Liver (tissue), 9 donors: ENCODE results near the gene FUBP3. TPM values are rescaled to one million over a fixed set of nuclear protein-coding genes. Genes with fewer than 3 reads are reported as not detected.
A peak's percentile ranks its signal among the peaks of the same experiment; 100 is the strongest.

Experiments
- DNase-seq: peaks from one replicate; pipeline ENCODE4 v3.0.0-alpha.2; 2017; ENCODE audit warnings: low spot score
- H3K27ac ChIP-seq, 2 donors: one replicate each; pipeline ENCODE4 v1.7.0; 2013; ENCODE audit warnings: inconsistent platforms in 2 of 2, low read length in 2 of 2, control low read depth in 1 of 2, low read depth in 1 of 2, mild to moderate bottlenecking in 1 of 2
- H3K27me3 ChIP-seq, 4 donors: one replicate each; pipeline versions ENCODE4 v1.6.1 to v1.7.0; 2013; ENCODE audit warnings: low read length in 3 of 4, inconsistent platforms in 1 of 4, mild to moderate bottlenecking in 1 of 4, moderate library complexity in 1 of 4; ENCODE audit not compliant: control insufficient read depth in 4 of 4, insufficient read depth in 4 of 4
- H3K36me3 ChIP-seq, 4 donors: one replicate each; pipeline versions ENCODE4 v1.6.1 to v1.7.0; 2013; ENCODE audit warnings: low read length in 3 of 4, mild to moderate bottlenecking in 3 of 4, low read depth in 1 of 4, moderate library complexity in 1 of 4; ENCODE audit not compliant: control insufficient read depth in 4 of 4, insufficient read depth in 3 of 4
- H3K4me1 ChIP-seq, 4 donors: one replicate each; pipeline versions ENCODE4 v1.6.1 to v1.7.0; 2013; ENCODE audit warnings: low read length in 3 of 4, mild to moderate bottlenecking in 3 of 4, moderate library complexity in 1 of 4; ENCODE audit not compliant: control insufficient read depth in 4 of 4, insufficient read depth in 4 of 4
- H3K4me3 ChIP-seq, 3 donors: one replicate each; pipeline versions ENCODE4 v1.6.1 to v1.7.0; 2013; ENCODE audit warnings: low read length in 3 of 3, control low read depth in 1 of 3, low read depth in 1 of 3, mild to moderate bottlenecking in 1 of 3
- H3K9ac ChIP-seq, 2 donors: one replicate each; pipeline ENCODE4 v1.7.0; 2013; ENCODE audit warnings: low read length in 2 of 2, mild to moderate bottlenecking in 2 of 2, moderate library complexity in 2 of 2, control low read depth in 1 of 2, low read depth in 1 of 2
- H3K9me3 ChIP-seq, 4 donors: one replicate each; pipeline versions ENCODE4 v1.6.1 to v1.7.0; 2013; ENCODE audit warnings: low read length in 3 of 4; ENCODE audit not compliant: control insufficient read depth in 4 of 4
- FOXA1 ChIP-seq: IDR thresholded peaks from 2 replicates; pipeline ENCODE4 v1.6.1; 2016; ENCODE audit warnings: antibody characterized with exemption
- GABPA ChIP-seq, 2 donors: IDR thresholded peaks in 1 of 2; conservative IDR thresholded peaks in 1 of 2; 2 replicates each; pipeline ENCODE4 v1.6.1; 2016; ENCODE audit warnings: antibody characterized with exemption in 2 of 2, mild to moderate bottlenecking in 1 of 2, moderate library complexity in 1 of 2
- JUND ChIP-seq, 2 donors: IDR thresholded peaks; 2 replicates each; pipeline ENCODE4 v1.6.1; 2016; ENCODE audit warnings: antibody characterized with exemption in 2 of 2
- NR2F2 ChIP-seq: IDR thresholded peaks from 2 replicates; pipeline ENCODE4 v1.6.1; 2016; ENCODE audit warnings: antibody characterized with exemption
- RAD21 ChIP-seq, 2 donors: IDR thresholded peaks; 2 replicates each; pipeline ENCODE4 v1.6.1; 2016; ENCODE audit warnings: antibody characterized with exemption in 2 of 2, mild to moderate bottlenecking in 2 of 2
- RXRA ChIP-seq, 2 donors: IDR thresholded peaks; 2 replicates each; pipeline ENCODE4 v1.6.1; 2017 to 2018; ENCODE audit warnings: antibody characterized with exemption in 2 of 2, mild to moderate bottlenecking in 1 of 2
- TAF1 ChIP-seq: conservative IDR thresholded peaks from 2 replicates; pipeline ENCODE4 v1.6.1; 2016; ENCODE audit warnings: antibody characterized with exemption, mild to moderate bottlenecking
- WGBS: extraction: QIAGEN DNeasy Blood & Tissue Kit; methylation state at CpG from one replicate; pipeline ENCODE4 v1.1.7; 2013; 5-methylcytosine and 5-hydroxymethylcytosine counted together
- polyA plus RNA-seq, 2 donors: library from polyadenylated mRNA; stranded (reverse) in 1 of 2; unstranded in 1 of 2; fragments of 200-250 nt in 1 of 2; fragments of >200 nt in 1 of 2; fragmentation: Nextera tagmentation in 1 of 2; extraction: Ambion mirVana in 1 of 2; gene quantifications; one replicate each; pipeline versions ENCODE4 v1.2.1 to v1.2.3, GENCODE V29; 2013 to 2015
- total RNA-seq, 2 donors: library from RNA; depleted of rRNA; stranded (reverse); fragments of >200 nt; gene quantifications; one replicate each; pipeline ENCODE4 v1.2.3, GENCODE V29; 2014
- TF ChIP-seq, protein P1 (sequence below): IDR thresholded peaks from 2 replicates; pipeline ENCODE4 v1.6.1; 2016; ENCODE audit warnings: antibody characterized with exemption
- TF ChIP-seq, protein P2 (sequence below): IDR thresholded peaks from 2 replicates; pipeline ENCODE4 v1.6.1; 2016; ENCODE audit warnings: antibody characterized with exemption, mild to moderate bottlenecking
- donor health status: healthy.
- donor health status: healthy.
- donor health status: healthy.
- donor health status: healthy.
- donor health status: healthy.

FUBP3 gene
- total and polyA plus RNA-seq, 4 donors: 16.1 to 39.0 (median 24.8) TPM

DNA sequence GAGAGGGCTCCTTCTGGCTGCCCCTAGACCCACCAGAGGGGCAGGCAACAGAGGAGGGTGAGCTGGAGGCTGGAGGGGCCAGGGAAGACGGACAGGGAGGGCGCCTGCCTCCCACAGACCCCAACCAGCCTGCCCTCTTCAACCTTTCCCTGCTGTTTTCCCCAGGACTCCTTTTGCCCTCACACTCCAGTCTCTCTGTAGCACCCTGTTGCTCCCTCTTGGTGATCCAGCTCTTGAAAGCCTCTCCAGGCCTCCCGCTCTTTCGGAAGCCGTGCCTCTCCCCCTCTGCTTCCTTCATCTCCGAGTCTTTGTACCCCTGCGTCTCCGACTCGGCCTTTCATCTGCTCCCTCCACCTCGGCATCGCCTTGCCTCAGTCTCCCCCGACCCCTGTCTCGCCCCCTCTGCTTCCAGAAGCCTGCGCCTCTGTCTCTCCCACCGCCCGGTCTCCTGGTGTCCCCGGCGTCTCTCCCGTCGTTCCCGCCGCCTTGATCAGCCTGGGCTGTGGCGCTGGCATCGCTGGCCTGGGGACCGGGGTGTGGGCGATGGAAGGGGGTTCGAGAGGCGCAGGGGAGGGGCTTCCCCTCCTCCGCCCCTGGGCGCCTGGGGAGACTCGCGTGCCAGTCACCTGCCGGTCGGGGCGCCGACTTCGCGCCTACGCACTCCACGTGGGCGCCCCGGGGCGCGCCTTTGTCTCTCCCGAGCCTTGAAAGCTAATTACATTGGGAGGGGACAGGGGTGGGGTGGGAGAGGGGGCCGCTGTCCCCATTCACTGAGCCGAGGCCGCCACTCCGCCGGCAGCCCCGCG is 79.7 kb downstream of the FUBP3 start:
- peak; percentile 28 for DNase-seq
- no peak overlapping the region for H3K9ac ChIP-seq
- H3K4me1 ChIP-seq: peaks cover 14 to 38% (median 19%) of the 10 kb centered on the region in 4 donors
- 24% methylated on average over 52 of the region's 52 CpGs for WGBS
- H3K27me3 ChIP-seq: peaks cover 3 to 25% (median 12%) of the 10 kb centered on the region in 4 donors
- H3K9me3 ChIP-seq: no peaks in the 10 kb centered on the region
- H3K27ac ChIP-seq: no peak overlapping the region
- TF ChIP-seq, protein P1, sequence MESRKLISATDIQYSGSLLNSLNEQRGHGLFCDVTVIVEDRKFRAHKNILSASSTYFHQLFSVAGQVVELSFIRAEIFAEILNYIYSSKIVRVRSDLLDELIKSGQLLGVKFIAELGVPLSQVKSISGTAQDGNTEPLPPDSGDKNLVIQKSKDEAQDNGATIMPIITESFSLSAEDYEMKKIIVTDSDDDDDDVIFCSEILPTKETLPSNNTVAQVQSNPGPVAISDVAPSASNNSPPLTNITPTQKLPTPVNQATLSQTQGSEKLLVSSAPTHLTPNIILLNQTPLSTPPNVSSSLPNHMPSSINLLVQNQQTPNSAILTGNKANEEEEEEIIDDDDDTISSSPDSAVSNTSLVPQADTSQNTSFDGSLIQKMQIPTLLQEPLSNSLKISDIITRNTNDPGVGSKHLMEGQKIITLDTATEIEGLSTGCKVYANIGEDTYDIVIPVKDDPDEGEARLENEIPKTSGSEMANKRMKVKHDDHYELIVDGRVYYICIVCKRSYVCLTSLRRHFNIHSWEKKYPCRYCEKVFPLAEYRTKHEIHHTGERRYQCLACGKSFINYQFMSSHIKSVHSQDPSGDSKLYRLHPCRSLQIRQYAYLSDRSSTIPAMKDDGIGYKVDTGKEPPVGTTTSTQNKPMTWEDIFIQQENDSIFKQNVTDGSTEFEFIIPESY: no peak
- TF ChIP-seq RAD21 (IDR thresholded peaks at IDR 0.05) (no peak), FOXA1 (no peak), JUND (IDR thresholded peaks at IDR 0.05) (no peak), RXRA (IDR thresholded peaks at IDR 0.05) (no peak), NR2F2 (no peak)
- TF ChIP-seq, protein P2, sequence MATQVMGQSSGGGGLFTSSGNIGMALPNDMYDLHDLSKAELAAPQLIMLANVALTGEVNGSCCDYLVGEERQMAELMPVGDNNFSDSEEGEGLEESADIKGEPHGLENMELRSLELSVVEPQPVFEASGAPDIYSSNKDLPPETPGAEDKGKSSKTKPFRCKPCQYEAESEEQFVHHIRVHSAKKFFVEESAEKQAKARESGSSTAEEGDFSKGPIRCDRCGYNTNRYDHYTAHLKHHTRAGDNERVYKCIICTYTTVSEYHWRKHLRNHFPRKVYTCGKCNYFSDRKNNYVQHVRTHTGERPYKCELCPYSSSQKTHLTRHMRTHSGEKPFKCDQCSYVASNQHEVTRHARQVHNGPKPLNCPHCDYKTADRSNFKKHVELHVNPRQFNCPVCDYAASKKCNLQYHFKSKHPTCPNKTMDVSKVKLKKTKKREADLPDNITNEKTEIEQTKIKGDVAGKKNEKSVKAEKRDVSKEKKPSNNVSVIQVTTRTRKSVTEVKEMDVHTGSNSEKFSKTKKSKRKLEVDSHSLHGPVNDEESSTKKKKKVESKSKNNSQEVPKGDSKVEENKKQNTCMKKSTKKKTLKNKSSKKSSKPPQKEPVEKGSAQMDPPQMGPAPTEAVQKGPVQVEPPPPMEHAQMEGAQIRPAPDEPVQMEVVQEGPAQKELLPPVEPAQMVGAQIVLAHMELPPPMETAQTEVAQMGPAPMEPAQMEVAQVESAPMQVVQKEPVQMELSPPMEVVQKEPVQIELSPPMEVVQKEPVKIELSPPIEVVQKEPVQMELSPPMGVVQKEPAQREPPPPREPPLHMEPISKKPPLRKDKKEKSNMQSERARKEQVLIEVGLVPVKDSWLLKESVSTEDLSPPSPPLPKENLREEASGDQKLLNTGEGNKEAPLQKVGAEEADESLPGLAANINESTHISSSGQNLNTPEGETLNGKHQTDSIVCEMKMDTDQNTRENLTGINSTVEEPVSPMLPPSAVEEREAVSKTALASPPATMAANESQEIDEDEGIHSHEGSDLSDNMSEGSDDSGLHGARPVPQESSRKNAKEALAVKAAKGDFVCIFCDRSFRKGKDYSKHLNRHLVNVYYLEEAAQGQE: no peak
- H3K4me3 ChIP-seq: no peak overlapping the region
- H3K36me3 ChIP-seq: no peaks in the 10 kb centered on the region

DNA sequence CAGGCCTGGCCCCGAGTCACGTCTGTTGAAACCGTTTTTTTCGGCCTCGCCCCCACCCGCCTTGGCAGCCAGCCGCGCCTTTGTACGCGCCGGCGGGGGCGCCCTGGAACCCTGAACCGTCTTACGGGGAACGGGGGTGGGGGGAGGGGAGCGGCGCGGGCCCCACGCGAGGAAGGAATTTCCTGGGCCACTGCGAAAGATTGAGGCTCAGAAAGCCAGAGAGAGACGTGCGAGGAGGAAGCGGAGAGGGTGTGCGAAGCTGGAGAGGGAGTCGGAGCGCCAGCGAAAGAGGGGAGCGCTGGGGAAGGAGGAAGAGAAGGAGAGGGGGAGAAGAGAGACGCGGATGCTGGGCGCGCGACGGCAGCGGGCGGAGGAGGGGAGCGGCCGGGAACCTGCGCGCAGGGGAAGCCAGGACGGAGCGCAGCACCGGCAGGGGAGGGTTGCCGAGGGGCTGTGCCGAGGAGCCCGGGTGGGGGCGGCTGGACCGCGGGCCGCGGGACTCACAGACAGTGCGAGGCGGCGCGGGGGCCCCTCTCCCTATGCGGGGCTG is 80.4 kb downstream of the FUBP3 start:
- Histone ChIP-seq H3K4me3 (peak overlapping the region in 1 of 3 donors; percentile 52), H3K9me3 (no peaks in the 10 kb centered on the region), H3K27me3 (peaks cover 3 to 25% (median 12%) of the 10 kb centered on the region in 4 donors), H3K9ac (no peak overlapping the region), H3K36me3 (no peaks in the 10 kb centered on the region), H3K4me1 (peaks cover 14 to 40% (median 22%) of the 10 kb centered on the region in 4 donors), H3K27ac (no peak overlapping the region)
- DNase-seq: no peak
- TF ChIP-seq NR2F2: no peak
- whole genome bisulfite sequencing: 3% methylated on average over 58 of the region's 58 CpGs

DNA sequence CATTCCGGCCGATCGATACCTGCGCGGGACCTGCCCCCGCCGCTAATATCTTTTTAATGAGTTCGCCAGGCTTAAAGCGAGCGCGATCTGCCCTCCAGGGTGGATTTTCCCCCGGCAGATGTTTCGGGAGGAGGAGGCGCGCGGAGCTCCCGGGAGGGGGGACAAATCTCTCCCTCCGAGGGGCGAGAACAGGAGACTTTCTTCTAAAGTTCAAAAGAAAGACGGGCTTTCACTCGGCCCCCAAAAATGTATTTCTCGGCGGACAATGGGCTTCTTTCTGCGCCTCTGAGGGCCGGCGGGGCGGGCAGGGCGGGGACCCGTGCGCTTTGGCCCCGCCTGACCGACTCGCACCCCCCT is 80.9 kb downstream of the FUBP3 start:
- Histone ChIP-seq H3K27ac (no peak overlapping the region), H3K27me3 (peaks cover 3 to 25% (median 12%) of the 10 kb centered on the region in 4 donors), H3K4me1 (peaks cover 14 to 42% (median 22%) of the 10 kb centered on the region in 4 donors), H3K4me3 (peak overlapping the region in 1 of 3 donors; percentile 52), H3K36me3 (no peaks in the 10 kb centered on the region), H3K9ac (no peak overlapping the region), H3K9me3 (no peaks in the 10 kb centered on the region)
- no peak for TF ChIP-seq JUND (IDR thresholded peaks at IDR 0.05)
- TF ChIP-seq GABPA (IDR thresholded peaks at IDR 0.05 in 1 of 2, conservative IDR thresholded peaks at IDR 0.05 in 1 of 2): no peak
- TF ChIP-seq, protein P2: no peak
- TF ChIP-seq FOXA1: no peak
- TF ChIP-seq, protein P1: no peak
- no peak for TF ChIP-seq TAF1
- no peak for TF ChIP-seq NR2F2
- 3% methylated on average over 33 of the region's 33 CpGs for WGBS
- DNase-seq: no peak
